ENCODE data around the gene C5AR2.
"Not testable (repeated sequence)": the region's sequence is repeated elsewhere in the genome, so short reads cannot be mapped to it uniquely, and the experiment has no call there.

C5AR2 gene

DNA sequence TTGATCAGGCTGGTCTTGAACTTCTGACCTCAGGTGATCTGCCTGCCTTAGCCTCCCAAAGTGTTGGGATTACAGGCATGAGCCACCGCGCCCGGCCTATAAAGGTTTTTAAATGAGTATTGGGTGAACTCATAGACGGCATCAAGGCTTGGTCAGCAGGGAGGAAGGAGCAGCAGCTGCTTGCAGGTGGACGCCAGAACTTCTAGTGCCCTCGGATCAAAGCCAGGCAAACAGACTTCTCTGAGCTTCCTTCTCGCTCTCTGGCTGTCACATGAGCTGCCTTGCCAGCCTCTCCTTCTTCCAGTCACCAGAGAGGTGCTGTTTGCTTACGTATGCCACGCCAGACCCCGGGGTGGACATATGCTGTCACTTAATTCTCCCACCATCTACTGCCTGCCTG, 33.5 kb downstream of the C5AR2 start:
- not testable (repeated sequence) for DNase-seq

DNA sequence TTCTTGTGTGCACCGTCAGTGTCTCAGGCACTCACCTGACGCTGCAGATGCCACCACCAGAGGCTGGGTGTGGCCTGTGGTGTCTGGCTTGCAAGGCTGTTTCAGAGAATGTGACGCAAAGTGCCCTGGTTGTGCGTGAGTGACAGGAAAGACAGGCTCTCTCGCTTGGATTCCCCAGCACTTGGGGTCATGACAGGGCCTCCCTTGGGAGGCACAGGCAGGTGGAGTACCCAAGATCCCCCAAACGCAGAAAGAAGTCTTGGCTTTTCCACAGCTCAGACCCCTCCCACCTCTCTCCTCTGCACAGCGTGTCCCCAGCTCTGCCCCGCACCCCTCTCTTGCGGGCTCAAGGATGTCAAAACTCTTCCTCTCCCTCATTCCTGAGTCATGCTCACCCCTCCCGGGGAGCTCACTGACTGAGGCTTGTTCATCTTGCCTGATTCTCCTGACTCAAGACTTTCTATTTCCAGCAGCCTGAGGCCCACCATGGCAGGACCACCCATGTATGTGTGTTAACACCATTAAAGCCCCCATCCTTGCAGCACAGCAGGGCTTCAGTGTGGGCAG, 38.2 kb downstream of the C5AR2 start:
- peak; percentile 85 for DNase-seq

DNA sequence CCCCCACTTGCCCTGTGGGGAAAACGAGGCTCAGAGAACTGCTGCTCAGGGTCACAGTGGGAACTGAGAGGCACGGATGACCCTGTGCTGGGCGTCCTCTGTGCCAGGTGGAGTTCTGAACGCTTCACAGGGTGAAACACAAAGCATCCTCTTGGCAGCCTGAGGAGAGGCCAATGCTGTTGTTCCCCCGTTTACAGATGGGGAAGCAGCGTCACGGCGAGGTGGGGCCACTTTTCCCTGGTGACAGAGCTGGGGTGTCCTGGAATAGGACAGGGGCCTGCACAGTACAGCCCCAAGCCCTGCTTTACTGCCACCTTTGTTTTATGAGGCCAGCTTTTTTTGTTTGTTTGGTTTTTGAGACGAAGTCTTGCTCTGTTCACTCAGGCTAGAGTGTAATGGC, 39.3 kb downstream of the C5AR2 start:
- no peak for DNase-seq

DNA sequence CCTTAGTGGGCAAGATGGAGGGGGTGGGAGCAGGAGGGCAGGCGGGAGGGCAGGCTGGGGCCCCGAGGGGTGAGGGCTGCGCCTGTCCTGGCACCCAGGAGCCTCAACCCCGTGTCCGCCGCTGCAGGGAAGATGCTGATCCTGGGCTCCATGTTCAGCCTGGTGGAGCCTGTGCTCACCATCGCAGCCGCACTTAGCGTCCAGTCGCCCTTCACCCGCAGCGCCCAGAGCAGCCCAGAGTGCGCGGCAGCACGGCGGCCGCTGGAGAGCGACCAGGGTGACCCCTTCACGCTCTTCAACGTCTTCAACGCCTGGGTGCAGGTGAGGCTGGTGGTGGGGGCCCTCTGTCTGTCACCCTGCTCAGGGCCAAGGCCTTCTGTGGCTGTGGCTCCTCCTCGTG, 40.6 kb downstream of the C5AR2 start:
- no peak for DNase-seq

DNA sequence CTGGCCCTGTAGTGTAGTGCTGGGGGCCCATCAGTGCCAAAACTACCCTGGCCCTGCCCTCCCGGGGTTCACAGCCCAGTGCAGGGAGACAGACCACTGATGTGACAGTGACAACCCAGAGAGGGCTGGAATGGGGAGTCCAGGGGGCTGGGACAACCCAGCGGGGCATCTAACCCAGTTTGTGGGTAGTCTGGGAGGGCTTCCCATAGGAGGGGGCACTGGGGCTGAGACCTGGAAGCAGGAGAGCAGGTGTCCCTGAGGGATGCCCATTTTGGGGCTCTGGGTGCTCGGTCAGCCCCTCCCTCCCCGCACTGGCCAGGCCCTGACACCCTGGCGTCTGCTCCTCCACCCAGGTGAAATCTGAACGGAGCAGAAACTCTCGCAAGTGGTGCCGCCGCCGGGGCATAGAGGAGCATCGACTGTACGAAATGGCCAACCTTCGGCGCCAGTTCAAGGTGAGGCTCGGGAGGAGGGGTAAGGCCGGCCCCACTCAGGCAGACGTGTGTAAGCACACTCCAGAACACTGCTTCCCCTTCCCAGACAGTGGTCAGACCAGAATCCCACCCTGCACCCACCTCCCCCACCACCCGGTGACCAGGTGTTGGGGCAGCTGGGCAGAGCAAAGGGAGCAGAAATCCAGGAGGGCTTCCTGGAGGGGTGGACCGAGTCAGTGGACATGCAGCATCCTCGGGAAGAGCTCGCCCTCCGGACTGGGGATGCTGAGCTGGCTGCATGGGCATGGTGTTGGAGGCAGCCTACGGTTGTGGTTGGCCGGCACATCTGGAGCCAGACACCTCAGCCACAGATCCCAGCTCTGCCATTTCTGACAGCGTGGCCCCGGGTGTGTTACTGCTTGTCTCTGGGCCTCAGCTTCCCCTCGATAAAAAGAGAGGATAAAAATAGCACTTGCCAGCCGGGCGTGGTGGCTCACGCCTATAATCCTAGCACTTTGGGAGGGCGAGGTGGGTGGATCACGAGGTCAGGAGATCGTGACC, 41.6 kb downstream of the C5AR2 start:
- no peak for DNase-seq

DNA sequence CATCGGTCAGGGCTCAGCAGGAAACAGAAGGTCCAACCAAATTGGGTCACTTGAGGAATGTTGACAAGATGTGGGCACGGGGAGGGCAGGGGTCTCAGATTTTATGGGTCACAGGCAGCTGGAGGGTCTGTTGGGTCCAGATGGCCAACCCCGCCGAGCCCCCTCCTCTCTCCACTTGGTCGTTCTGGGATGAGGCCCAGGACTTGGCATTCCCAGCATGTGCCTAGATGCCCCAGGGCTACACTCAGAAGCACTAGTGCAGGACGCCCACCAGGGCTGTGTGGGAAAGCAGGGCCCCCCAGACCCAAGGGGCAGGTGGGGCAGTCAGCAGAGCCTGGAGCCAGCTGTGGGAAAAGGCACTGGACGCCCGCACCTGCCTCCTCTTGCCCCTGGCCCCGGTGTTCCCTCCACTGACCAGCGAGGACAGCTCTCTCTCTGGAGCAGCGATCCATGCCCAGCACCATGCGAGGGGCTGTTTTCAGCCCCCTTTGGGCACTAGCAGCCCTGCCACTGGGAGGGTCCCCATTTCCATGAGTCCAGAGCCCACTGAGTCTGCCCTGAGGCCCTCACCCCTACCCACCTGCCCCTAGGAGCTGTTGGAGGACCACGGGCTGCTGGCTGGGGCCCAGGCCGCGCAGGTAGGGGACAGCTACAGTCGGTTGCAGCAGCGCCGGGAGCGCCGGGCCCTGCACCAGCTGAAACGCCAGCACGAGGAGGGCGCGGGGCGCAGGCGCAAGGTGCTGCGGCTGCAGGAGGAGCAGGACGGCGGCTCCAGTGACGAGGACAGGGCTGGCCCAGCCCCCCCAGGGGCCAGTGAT, 43.1 kb downstream of the C5AR2 start:
- DNase-seq = no peak

DNA sequence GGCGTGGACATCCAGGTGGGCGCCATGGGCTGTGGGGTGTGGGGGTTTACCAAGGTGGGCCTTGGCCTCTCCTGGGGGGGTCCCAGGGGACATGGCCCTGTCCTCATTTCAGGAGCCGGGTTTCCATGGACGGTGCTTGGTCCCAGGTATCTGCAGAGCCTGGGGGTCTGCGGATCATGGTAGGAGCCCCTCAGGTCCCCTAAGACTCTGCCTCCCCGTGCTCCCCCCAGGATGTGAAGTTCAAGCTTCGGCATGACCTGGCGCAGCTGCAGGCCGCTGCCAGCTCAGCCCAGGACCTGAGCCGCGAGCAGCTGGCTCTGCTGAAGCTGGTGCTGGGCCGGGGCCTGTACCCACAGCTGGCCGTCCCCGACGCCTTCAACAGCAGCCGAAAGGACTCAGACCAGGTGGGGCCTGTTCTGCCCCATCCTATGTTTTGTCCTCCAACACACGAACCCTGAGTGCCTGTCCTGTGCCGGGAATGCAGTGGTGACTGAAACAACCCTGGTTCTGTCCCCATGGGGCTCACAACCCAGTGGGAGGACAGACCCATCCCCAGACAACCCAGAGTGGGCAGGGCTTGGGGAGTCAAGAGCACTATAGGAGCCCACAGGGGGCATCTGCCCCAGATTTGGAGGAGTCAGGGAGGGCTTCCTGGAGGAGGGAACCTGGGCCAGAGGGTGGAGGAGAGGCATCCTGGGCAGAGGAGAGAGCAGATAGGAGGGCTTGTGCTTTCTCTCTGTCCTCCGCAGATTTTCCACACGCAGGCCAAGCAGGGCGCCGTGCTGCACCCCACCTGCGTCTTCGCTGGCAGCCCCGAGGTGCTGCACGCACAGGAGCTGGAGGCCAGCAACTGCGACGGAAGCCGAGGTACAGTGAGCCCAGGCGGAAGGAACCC, 44.0 kb downstream of the C5AR2 start:
- DNase-seq = no peak

DNA sequence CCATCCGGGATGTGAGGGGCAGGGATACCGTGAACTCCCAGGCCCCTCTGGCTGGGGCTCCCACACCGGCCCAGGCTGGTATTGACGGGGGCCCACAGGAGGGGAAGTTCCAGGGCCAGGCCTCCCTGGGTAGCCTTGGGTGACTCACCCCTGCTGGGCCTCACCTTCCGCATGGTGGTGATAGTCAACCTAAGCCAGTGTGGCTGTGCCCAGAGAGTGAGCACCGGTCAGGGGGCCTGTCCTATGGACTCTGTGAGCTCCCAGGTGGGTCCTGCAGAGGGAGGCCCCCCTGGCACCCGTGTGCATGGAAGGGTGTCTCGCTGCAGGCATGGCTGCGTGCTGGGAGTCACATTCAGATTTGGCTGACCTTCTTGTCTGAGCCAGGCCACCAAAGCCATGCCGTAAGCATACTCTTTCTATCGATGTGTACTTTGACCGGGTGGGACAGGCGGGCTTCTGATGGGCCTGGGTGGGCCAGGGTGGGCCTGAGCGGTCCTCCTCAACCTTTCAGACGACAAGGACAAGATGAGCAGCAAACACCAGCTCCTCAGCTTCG, 44.7 kb downstream of the C5AR2 start:
- DNase-seq = no peak

DNA sequence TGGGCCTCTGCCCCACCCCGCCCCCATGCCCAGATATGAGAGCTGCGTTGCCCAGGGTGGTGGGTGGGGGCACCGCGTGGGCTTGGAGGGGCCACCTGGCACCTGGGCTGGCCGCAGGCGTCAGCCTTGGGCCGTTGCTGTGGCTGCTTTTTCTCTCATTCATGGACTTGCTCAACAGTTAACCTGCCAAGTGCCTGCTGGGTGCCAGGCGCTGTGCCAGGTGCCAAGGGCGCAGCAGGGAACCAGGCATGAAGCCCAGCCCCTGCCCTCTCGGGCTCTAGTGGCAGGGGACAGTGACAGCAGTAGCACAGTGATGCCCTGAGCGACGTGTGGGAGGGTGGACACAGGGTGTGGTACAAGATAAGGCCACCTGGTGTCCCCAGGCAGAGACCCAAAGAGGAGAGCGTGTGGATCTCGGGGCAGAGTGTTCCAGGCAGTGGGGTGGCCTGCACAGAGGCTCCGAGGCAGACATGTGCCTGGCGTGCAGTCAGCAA, 45.3 kb downstream of the C5AR2 start:
- no peak for DNase-seq

DNA sequence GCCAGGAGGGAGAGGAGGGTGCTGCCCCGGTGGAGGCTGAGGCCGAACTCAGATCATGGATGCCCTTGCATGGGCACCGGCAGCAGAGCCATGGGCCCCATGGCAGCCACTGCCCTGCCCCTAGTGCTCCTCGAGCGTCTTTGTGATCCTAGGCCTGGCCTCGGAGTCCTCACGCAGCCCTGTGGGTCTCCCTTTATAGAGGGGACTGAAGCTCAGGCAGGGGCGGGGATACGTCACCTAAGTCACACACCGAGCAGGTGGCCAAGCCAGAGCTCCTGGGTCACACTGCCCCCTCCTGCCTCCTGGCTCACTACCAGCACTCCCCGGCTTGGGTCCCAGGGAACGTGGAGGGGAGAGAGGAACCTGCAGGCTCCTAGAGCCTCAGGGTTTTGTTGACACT, 45.8 kb downstream of the C5AR2 start:
- DNase-seq = no peak

DNA sequence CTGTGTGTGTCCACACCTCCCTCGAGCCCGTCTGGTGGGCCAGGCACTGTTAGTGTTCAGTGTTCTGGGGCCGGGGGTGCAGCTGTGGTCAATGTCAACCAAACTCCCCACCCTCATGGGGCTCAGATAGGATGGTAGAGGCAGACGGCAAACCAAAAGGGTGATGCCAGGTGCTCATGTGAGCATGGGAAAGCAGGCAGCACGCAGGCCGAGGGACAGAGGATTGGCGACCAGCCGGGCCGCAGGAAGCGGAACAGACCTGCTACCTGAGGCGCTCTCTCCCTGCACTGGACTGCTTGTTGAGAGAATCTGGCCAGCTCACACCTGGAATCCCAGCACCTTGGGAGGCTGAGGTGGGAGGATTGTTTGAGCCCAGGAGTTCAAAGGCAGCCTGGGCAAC, 46.3 kb downstream of the C5AR2 start:
- no peak for DNase-seq

DNA sequence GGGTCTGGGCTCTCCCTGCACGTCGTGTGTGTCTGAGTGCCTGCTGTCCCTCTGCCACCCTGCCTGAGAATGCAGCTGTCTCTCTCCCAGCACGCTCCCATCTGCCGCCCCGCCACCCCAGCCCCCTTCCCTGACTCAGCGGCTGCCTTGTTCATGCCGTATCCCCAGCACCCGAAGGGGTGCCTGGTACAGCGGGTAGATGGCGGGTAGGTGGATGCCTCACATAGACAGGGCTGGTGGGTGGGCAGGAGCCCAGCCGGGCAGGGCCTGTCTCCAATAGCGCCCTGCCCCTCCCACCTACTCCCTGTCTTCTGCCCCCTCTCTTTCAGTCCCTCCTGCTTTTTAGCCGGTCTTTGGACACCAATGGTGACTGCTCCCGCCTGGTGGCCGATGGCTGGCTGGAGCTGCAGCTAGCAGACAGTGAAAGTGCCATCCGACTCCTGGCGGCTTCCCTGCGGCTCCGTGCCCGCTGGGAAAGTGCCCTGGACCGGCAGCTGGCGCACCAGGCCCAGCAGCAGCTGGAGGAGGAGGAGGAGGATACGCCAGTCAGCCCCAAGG, 47.5 kb downstream of the C5AR2 start:
- DNase-seq = no peak

DNA sequence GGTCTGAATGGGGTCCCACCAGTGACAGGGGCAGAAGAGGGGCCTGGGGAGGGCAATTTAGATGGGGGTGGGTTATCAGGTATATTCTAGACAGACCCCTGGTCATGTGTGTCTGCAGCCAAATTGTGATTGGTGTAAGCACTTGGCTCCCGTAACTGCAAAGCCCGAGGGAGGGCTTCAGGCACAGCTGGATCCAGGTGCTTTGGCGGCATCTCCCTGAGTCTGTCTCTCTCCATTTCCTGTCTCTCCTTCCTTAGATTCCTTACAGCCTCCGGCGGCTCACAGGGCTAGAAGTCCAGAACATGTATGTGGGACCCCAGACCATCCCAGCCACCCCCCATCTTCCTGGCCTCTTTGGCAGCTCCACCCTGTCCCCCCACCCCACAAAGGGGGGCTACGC, 48.6 kb downstream of the C5AR2 start:
- DNase-seq = no peak

DNA sequence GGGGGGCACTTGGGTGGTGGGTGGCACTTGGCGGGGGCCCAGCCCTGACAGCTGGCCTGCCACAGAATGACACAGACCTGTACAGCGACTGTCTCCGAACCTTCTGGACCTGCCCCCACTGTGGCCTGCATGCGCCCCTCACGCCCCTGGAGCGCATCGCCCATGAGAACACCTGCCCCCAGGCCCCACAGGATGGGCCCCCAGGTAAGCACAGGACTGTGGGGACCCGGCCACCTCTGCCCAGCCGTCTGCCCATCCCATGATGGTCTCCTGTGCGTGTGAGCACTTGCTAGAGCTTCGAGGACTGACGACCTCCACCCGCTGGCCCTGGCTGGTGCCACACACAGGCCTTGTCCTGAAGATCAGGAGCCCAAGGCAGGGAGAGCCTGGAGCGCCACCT, 49.1 kb downstream of the C5AR2 start:
- no peak for DNase-seq

DNA sequence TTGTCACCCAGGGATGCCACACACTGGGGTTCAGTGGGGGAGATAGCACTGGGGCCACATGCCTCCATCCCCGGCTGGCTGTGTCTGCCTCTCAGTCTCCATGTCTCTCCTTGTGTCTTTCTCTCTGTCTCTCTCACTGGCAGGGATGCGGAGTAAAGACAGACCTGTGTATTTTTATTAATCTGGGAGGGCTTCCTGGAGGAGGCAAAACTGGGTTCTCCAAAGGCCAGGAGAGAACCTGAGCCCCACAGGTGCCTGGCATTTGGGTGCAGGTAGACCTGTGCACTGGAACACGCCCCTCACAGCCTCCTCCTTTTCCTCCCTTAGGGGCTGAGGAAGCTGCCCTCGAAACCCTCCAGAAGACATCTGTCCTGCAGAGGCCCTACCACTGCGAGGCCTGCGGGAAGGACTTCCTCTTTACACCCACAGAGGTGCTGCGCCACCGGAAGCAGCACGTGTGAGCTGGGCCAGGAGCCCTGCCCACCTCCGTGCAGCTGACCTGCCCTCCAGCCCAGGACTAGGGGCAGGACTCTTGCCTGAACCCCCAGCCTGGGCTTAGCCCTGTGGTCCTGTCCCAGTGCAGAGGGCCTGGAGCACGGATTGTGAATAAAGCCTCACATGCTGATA, 49.8 kb downstream of the C5AR2 start:
- DNase-seq = no peak

DNA sequence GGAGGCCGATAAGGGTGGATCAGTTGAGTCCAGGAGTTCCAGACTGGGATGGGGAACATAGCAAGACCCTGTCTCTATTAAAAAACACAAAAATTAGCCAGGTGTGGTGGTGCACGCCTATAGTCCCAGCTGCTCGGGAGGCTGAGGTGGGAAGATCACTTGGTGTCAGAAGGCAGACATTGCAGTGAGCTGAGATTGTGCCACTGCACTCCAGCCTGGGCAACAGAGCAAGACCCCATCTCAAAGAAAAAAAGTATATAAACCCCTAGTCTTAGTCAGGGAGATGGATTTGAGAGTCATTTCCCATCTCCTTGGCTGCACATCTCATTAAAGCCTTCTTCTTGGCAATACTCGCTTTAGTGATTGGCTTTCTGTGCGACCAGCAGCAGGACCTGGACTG, 51.9 kb downstream of the C5AR2 start:
- not testable (repeated sequence) for DNase-seq

DNA sequence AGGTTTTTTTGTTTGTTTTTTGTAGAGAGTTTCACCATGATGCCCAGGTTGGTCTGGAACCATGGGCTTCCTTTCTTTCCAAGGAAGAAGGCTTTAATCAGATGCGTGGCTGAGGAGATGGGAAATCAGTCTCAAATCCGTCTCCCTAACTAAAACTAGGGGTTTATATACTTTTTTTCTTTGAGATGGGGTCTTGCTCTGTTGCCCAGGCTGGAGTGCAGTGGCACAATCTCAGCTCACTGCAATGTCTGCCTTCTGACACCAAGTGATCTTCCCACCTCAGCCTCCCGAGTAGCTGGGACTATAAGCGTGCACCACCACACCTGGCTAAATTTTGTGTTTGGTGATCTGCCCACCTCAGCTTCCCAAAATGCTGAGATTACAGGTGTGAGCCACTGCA, 52.6 kb downstream of the C5AR2 start:
- not testable (repeated sequence) for DNase-seq

DNA sequence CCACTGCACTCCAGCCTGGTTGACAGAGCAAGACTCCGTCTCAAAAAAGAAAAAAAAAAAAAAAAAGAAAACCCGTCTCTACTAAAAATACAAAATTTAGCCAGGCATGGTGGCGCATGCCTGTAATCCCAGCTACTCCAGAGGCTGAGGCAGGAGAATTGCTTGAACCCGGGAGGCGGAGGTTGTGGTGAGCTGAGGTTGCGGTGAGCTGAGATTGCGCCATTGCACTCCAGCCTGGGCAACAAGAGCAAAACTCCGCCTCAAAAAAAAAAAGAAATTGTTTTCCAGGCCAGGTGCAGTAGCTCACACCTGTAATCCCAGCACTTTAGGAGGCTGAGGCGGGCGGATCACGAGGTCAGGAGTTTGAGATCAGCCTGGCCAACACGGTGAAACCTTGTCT, 54.6 kb downstream of the C5AR2 start:
- not testable (repeated sequence) for DNase-seq

DNA sequence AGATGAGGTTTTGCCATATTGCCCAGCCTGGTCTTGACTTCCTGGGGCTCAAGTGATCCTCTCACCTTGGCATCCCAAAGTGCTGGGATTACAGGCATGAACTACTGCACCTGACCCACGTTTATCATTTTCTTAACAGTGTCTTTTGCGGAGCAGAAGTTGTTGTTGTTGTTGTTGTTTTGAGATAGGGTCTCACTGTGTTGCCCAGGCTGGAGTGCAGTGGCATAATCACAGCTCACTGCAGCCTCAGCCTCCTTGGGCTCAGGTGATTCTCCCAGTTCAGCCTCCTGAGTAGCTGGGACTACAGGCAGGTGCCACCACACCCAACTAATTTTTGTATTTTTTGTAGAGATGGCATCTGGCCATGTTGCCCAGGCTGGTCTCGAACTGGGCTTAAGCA, 55.6 kb downstream of the C5AR2 start:
- DNase-seq = not testable (repeated sequence)

DNA sequence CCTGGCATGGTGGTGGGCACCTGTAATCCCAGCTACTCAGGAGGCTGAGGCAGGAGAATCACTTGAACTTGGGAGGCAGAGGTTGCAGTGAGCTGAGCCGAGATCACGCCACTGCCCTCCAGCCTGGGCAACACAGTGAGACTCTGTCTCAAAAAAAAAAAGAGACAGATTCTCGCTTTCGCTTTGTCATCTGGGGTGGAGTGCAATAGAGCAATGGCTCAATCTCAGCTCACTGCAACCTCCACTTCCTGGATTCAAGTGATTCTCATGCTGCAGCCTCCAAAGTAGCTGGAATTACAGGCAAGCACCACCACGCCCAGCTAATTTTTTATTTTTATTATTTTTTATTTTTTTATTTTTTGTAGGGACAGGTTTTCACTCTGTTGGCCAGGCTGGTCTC, 56.7 kb downstream of the C5AR2 start:
- not testable (repeated sequence) for DNase-seq

DNA sequence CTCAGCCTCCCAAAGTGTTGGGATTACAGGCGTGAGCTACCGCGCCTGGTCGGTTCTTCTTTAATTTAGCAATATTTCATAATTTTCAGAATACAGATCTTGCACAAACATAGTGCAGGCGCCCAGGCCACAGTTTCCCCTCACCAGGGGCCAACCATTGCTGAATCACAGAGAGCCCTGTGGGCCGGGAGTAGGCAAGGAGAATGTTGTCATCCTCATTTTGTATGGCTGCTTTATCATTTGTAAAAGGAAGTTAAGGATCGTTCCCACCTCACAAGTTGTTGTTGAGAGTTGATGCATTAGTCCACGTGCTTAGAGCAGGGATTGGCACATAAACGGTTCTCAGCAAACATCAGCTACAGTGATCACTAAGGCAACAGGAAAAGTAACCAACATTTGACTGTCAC, 57.2 kb downstream of the C5AR2 start:
- no peak for DNase-seq

Data from fibroblast of skin of right biceps (primary cell).